HG03060 (cell line): Measurements from ENCODE around the gene IPCEF1.
"Not testable (repeated sequence)": the region's sequence is repeated elsewhere in the genome, so short reads cannot be mapped to it uniquely, and the experiment has no call there.

Experiments used
- ATAC-seq: cut with Tn5 transposase; IDR thresholded peaks from one replicate; pipeline ENCODE4 v1.9.1; 2021; ENCODE audit warnings: low read depth, moderate number of reproducible peaks; ENCODE audit not compliant: unreplicated experiment

Gene IPCEF1

DNA sequence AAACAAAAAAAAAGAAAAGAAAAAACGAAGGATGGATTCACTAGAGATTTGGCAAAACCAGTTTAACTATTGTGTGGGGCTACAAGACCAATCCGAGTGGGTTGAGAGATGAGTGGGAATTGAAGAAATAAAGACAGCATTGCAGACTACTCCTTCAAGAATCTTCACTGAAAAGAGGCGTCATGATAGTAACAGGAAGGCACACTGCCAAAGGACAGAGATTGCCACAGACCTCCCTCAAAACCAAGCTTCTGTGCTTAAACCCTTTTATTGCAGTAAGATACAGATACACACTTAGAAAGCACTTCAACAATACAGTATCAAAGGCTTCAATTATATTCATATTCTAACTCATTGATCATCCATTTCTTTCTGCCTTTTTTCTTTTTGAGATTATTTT, 103.9 kb downstream of the IPCEF1 start:
- ATAC-seq, result no peak

DNA sequence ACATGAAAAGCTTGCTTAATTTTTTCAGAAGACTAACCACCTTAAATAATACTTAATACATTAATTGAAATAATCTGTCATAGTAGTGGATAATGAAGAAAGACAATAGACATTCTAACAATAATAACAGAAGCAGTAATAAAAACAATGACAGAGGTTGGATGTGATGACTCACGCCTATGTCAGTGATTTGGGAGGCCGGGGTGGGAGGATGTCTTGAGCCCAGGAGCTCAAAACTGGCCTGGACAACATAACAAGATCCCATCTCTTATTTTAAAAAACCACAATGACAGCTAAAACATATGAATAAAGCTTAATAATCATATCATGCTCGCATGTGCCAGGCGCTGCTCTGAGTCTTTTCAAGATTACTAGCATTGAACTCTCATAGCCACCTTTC, 105.5 kb downstream of the IPCEF1 start:
- ATAC-seq, result no peak

- peak; percentile 69 for ATAC-seq
Observed at GRCh38 chr6:154249499-154250298, 106.9 kb downstream of the IPCEF1 start.

DNA sequence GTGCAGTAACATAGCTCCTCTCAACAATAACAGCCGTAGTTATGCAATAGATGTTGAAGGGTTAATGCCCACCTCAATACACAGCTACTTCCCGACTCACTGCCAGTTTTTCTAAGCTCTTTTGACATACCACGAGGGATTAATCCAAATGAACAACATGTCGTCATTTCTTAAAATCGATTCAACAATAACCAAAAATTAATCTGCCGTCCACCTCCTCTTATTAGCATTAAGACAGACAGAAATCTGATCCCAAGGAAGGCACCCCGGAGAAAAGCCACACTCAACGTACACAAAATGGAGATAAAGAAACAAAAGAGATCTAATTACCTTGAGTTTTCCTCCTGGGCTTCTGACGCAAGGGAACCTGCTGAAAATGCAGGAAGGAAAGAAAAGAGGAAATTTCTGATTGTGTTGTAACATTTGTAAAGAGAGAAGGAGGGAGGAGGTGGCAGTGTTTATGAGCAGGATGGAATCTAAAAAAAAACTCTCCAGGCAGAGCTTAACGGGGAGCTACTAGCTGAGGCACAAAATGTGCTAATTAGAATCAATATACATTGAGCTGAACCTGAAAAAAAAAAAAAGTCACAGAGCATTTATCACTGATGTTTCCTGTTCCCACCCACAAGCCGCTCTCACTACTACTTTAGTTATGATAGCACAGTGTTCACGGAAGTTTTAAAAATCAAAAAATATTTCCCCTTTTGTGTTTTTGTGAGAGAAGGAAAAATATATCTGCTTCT, 109.3 kb downstream of the IPCEF1 start:
- ATAC-seq, result peak; percentile 29

DNA sequence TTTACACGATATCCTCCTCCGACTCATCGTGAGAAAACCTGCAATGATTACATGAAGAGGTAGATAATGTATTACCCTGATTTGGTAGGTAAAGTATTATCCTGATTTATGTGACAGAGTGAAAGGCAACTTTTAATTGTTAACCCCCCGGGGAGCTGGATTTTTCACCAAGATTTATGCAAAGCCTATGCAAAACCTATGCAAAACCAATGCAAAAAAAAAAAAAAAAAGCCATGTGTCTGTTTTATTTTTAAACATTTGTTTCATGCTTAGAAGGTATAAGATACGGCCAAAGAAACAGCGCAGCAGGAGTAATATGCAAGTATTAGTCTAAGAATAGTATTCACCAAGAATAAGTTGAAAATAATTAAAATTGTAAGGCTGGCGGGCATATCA, 109.9 kb downstream of the IPCEF1 start:
- no peak for ATAC-seq

- no peak for ATAC-seq
Observed at GRCh38 chr6:154245506-154245905, 111.1 kb downstream of the IPCEF1 start.

GRCh38 chr6:154243793-154244750, 112.5 kb downstream of the IPCEF1 start:
- no peak for ATAC-seq

DNA sequence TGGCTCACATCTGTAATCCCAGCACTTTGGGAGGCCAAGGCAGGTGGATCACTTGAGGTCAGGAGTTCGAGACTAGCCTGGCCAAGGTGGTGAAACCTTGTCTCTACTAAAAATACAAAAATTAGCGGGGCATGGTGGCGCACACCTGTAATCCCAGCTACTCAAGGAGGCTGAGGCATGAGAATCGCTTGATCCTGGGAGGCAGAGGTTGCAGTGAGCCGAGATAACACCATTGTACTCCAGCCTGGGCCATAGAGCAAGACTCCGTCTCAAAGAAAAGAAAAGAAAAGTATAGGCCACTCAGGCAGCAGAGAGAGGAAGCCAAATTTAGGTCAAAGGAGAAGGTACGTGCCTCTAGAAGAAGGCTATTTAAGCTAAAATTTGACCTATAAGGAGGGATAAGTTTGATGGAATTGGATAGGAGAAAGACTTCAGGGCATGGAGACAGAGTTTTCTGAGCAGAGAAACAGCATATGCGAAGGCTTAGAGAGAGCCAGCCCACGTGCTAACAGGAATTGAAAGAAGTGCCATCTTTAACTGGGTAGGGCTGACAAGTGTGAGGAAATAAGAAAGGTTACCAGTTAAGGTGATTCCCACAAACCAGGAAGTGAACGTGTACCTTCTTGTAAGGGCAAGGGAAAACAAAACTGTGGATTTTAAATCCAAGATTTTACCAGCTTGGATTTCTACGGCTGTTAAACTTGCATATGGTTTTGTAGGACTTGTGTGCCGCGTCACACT, 113.8 kb downstream of the IPCEF1 start:
- ATAC-seq, result no peak

GRCh38 chr6:154241581-154241980, 115.0 kb downstream of the IPCEF1 start:
- ATAC-seq, result no peak

- ATAC-seq, result not testable (repeated sequence)
Observed at GRCh38 chr6:154241061-154241460, 115.5 kb downstream of the IPCEF1 start.

GRCh38 chr6:154239392-154239791, 117.2 kb downstream of the IPCEF1 start:
- ATAC-seq, result no peak

- no peak for ATAC-seq
Observed at GRCh38 chr6:154238831-154239230, 117.8 kb downstream of the IPCEF1 start.

DNA sequence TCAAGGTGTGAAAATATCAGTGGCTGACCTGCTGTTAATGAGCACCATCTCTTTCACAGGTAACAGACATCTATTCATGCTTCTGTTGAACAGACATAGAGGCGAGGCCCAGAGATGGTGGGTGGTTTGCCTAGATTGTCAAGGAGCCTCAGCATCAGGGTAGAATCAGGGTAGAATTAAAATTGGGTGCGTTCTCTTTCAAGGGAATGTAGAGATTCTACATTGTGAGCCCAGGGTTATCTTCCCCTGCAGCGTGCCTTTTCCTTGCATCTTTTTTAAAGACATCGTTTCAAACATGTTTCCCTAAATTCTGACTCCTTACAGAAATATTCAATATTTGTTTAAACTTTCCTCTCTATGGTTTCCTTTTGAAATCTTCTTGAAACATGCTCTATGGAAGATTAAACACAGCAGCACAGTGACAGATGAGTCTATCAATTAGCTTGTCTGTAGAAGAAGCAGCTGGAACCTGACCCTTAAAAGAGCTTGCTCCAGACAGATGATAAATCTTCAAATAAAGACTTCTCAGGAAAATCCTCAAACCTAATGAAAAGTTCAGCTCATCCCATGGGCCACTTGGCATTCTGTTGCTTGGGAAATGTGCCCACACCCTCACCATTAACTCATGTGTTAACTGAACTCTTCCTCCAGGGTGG, 119.8 kb downstream of the IPCEF1 start:
- no peak for ATAC-seq

DNA sequence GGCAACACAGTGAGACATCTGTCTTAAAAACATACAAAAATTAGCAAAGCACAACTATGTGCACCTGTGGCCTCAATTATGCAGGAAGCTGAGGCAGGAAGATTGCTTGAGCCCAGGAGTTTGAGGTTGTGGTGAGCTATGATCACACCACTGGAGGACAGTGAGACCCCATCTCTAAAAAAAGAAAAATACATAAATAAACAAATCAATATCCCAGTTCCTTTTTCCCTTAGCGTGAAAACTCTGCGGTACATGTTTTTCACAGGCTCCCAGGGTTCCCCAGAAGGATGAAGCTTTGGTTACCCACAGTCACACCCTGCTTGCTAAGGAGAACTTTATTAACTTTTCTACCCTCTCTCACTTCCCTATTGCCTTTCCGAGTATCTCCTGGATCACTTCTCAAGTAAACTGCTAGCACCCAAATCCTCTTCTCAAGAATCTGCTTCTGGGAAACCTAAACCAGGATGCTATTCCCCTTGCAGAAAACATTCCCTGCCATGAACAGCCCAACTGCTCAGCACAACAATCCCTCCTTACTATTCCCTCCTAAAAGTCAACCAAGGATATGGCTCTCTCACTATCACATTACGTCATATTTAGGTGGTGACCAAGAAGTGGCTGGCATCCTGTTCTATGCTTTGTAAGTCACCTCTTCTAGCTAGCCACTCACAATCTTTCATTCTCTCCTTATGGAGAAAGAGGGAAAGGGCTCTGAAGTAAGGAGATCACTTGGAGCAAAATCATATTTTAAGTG, 122.4 kb downstream of the IPCEF1 start:
- no peak for ATAC-seq

GRCh38 chr6:154233383-154233782, 123.2 kb downstream of the IPCEF1 start:
- ATAC-seq, result no peak

GRCh38 chr6:154232013-154232910, 124.3 kb downstream of the IPCEF1 start:
- ATAC-seq, result no peak

- no peak for ATAC-seq
Observed at GRCh38 chr6:154230910-154231595, 125.5 kb downstream of the IPCEF1 start.
